ENCODE results near the gene ADM2.
"Not testable (repeated sequence)": the region's sequence is repeated elsewhere in the genome, so short reads cannot be mapped to it uniquely, and the experiment has no call there.

The ADM2 gene, protein sequence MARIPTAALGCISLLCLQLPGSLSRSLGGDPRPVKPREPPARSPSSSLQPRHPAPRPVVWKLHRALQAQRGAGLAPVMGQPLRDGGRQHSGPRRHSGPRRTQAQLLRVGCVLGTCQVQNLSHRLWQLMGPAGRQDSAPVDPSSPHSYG

DNA sequence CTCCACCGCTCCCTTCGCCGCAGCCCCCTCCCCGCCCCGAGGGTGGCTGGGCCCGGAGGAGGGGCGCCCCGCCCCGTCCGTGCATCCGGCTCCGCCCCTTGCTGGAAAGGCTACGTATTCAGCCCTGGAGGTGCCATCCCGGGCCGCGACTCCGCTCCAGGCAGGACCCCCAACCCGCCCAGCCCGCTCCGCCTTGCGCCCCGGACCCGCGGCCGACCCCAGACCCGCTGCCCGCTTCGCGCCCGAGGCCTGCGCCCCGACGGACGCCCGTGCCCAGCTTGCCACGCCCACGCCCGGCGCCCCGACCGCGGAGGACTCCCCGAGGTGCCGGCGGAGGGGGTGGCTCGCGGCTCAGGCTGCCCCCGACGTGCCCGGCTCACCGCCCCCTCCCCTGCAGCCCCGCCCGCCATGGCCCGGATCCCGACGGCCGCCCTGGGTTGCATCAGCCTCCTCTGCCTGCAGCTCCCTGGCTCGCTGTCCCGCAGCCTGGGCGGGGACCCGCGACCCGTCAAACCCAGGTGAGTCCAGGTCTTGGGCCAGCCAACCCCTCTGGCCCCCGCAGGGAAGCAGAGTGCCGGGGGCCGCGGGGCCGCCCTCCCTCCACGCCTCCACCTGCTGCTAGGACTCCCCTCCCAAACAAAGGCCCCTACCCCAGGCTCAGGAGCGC, at the start of gene ADM2:
Gene ADM2, plus strand, starts transcription at position 104 of the 667 bp plus-strand sequence. Its CDS starts 305 bp downstream, at position 409.
- Mint-ChIP-seq H3K4me1 (no peaks in the 10 kb centered on the region), H3K9me3 (no peaks in the 10 kb centered on the region), H3K27ac (ENCODE audit: low read depth) (no peak within 1 kb of the TSS), H3K27me3 (peaks cover 12% of the 10 kb centered on the region), H3K36me3 (ENCODE audit: insufficient read depth) (peaks cover 1% of the 10 kb centered on the region), H3K4me3 (peak within 1 kb of the TSS; percentile 71)
- ATAC-seq (replicated peaks; ENCODE audit: extremely low read depth, poor library complexity, severe bottlenecking) (peak; percentile 69), DNase-seq (ENCODE audit: low spot score in 2 of 2) (peak in 1 of 2 donors; percentile 34)

DNA sequence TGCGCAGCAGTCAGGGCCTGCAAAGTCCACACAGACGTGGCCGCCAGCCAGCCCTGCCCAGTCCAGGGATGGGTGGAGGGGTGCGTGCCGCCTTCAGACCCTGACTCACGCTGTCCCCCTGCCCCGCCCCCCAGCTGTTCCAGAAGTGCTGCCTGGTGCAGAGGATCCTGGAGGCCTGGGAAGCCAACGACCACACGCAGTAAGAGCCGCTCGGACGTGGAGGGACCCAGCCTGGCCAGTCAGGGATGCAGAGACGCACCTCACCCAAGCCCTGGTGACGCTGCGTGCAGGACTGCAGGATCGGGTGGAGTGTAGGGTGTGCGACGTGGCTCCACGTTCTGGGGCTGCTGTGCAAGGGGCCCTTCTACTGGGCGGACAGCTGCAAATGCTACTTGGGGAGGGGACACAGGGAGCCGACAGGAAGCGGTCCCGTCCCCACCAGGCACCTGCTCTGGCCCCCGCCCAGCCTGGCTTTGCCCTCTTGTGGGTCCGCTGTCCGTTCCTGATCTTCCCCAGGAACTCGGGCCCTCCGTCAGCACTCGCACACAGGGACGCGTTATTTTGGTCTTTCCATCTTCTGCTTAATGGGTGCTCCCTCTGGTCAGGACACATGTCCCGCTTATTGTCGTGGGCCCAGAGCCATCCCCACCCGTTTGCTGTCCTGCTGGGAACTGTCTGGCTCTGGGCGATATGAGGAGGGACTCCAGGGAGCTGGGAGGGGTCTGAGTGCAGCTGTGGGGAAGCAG, 49.0 kb upstream of the ADM2 start:
- no peak for ATAC-seq (replicated peaks; ENCODE audit: extremely low read depth, poor library complexity, severe bottlenecking)
- H3K9me3 Mint-ChIP-seq: no peaks in the 10 kb centered on the region
- H3K4me1 Mint-ChIP-seq: peaks cover 6% of the 10 kb centered on the region
- peaks cover 43% of the 10 kb centered on the region for H3K36me3 Mint-ChIP-seq (ENCODE audit: insufficient read depth)
- no peak for DNase-seq (ENCODE audit: low spot score in 2 of 2)
- no peaks in the 10 kb centered on the region for H3K27me3 Mint-ChIP-seq
- peak overlapping the region; percentile 70 for H3K27ac Mint-ChIP-seq (ENCODE audit: low read depth)
- H3K4me3 Mint-ChIP-seq: no peak overlapping the region

DNA sequence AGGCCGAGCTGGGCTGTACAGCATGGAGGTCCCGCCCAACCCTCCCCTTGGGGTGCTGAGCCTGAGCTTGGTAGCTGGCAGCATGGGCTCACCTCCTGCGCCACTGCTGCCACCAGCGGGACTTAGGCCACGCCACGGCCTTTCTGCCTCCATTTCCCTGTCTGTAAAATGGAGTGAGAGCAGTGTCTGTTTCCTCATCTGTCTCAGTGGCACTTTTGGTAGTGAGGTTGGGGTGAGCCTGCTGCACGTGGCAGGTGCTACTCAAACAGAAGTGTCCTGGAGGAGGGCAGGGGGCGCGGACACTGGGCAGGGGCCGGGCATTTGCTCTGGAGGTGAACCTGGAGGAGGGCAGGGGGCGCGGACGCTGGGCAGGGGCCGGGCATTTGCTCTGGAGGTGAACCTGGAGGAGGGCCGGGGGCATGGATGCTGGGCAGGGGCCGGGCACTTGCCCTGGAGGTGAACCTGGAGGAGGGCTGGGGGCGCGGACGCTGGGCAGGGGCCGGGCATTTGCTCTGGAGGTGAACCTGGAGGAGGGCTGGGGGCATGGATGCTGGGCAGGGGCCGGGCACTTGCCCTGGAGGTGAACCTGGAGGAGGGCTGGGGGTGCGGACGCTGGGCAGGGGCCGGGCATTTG, 48.3 kb upstream of the ADM2 start:
- DNase-seq (ENCODE audit: low spot score in 2 of 2); H3K4me3 Mint-ChIP-seq; H3K27ac Mint-ChIP-seq (ENCODE audit: low read depth); H3K9me3 Mint-ChIP-seq; ATAC-seq (replicated peaks; ENCODE audit: extremely low read depth, poor library complexity, severe bottlenecking); H3K4me1 Mint-ChIP-seq; H3K27me3 Mint-ChIP-seq: not testable (repeated sequence)
- peaks cover 41% of the 10 kb centered on the region for H3K36me3 Mint-ChIP-seq (ENCODE audit: insufficient read depth)

DNA sequence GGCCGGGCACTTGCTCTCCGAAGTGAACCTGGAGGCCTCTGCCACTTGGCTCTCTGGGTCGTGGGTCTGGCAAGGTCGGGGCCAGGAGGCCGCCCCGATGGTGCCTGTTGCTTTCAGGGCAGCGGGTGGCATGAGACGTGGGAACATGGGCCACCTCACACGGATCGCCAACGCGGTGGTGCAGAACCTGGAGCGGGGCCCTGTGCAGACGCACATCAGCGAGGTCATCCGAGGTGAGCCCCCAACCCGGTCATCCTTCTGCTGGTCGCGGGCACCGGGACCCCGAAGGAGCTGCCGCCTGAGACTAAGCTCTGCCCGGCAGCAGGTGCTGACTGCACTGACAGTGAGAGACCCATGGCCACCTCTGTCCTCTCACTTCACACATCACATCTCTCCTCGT, 46.5 kb upstream of the ADM2 start:
- peak overlapping the region; percentile 52 for H3K4me3 Mint-ChIP-seq
- H3K9me3 Mint-ChIP-seq: no peaks in the 10 kb centered on the region
- peak overlapping the region; percentile 81 for H3K27ac Mint-ChIP-seq (ENCODE audit: low read depth)
- DNase-seq (ENCODE audit: low spot score in 2 of 2): no peak
- no peaks in the 10 kb centered on the region for H3K27me3 Mint-ChIP-seq
- peaks cover 37% of the 10 kb centered on the region for H3K36me3 Mint-ChIP-seq (ENCODE audit: insufficient read depth)
- peaks cover 6% of the 10 kb centered on the region for H3K4me1 Mint-ChIP-seq
- no peak for ATAC-seq (replicated peaks; ENCODE audit: extremely low read depth, poor library complexity, severe bottlenecking)

DNA sequence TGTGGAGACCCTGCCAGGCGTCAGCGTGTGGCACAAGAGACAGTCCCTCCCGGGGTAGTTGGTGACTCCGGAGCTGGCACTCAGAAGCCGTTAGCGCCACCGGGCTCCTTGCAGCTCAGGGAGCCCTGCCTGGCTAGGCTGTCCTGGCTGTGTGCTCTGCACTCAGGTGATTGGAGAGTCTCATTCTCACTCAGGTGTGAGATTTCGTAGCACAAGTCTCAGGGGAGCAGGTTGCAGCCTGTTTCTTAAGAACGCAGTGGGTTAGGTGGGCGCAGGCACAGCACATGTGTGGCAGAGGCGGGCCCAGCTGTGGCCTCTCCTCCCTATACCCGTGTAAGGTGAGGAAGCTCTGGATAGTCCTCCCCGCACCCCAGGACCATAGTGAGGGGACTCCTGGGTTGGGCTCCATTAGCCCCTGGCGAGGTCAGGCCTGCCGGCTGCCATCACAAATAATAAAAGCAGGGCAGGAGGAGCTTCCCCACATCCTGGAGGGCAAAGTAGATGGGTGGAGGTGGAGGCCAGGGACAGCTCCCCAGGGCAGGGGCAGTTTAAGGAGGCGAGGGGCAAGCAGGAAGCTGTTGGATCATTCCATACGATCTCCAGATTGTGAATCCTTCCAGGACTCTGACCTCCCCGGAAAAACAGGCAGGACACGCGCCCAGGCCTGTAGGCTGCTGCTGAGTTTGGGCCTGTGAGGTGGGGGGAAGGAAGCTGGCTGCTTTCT, 45.9 kb upstream of the ADM2 start:
- Mint-ChIP-seq H3K4me3 (peak overlapping the region; percentile 52), H3K27ac (ENCODE audit: low read depth) (peak overlapping the region; percentile 81), H3K27me3 (no peaks in the 10 kb centered on the region), H3K36me3 (ENCODE audit: insufficient read depth) (peaks cover 37% of the 10 kb centered on the region), H3K4me1 (peaks cover 6% of the 10 kb centered on the region), H3K9me3 (no peaks in the 10 kb centered on the region)
- ATAC-seq (replicated peaks; ENCODE audit: extremely low read depth, poor library complexity, severe bottlenecking): no peak
- DNase-seq (ENCODE audit: low spot score in 2 of 2): no peak

DNA sequence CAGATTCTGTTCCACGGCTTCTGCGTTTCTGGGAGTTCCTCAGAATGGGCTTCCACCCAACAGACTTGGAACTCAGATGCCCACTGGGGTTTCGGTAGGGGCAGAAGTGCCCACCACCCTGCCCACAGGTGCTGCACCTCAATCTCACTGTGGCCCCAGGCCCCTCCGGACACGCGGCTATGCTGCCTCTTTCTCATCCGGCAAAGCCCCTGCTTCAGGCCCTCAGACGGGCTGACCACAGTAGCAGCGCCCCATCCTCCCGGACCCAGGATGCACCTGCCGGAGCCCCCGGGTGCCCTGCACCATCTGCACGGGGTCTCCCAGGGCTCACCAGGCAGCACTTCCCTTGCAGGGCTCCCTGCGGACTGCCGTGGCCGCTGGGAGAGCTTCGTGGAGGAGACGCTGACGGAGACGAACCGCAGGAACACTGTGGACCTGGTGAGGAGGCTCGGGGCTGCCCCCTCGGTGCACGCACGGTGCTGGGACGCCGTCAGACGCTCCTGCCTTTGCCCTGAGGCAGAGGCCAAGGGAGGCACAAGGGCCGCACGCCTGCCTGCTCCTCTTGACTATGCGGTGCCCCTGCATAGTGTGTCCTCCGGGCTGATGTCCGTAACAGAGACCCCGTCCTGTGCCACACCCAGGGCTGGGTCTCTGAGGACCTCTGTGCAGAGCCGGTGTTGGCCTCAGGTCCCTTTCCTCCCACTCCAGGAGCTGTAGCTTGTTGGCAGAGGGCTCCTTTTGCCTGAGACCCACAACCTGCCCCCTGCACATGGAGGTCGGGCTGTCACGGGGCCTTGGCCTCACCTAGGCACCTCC, 45.1 kb upstream of the ADM2 start:
- Mint-ChIP-seq H3K4me3 (no peak overlapping the region), H3K9me3 (no peaks in the 10 kb centered on the region), H3K36me3 (ENCODE audit: insufficient read depth) (peaks cover 30% of the 10 kb centered on the region), H3K27me3 (no peaks in the 10 kb centered on the region), H3K27ac (ENCODE audit: low read depth) (no peak overlapping the region), H3K4me1 (peaks cover 6% of the 10 kb centered on the region)
- ATAC-seq (replicated peaks; ENCODE audit: extremely low read depth, poor library complexity, severe bottlenecking) (no peak), DNase-seq (ENCODE audit: low spot score in 2 of 2) (no peak)

DNA sequence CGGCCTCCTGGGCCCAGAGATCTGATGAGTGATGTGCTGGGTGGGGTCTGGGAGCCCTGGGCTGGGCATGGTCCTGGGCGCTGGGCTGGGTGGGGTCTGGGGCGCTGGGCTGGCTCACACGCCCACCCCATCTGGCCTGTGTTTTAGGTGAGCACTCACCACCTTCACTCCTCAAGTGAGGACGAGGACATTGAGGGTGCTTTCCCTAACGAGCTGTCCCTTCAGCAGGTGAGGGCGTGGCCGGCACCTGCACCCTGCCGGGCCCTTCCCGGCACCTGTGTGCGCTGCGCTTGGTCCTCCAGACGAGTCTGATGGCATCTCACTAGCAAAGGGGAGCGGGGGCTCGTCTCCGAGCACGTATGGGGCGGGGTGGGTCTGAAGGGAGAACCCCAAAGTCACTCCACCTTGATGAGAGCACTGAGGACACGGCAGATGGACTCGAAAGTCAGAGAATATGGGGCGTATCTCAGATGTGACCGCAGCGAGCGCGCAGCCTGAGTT, 44.5 kb upstream of the ADM2 start:
- H3K27me3 Mint-ChIP-seq: no peaks in the 10 kb centered on the region
- H3K9me3 Mint-ChIP-seq: no peaks in the 10 kb centered on the region
- no peak overlapping the region for H3K27ac Mint-ChIP-seq (ENCODE audit: low read depth)
- peaks cover 6% of the 10 kb centered on the region for H3K4me1 Mint-ChIP-seq
- H3K36me3 Mint-ChIP-seq (ENCODE audit: insufficient read depth): peaks cover 34% of the 10 kb centered on the region
- no peak for DNase-seq (ENCODE audit: low spot score in 2 of 2)
- ATAC-seq (replicated peaks; ENCODE audit: extremely low read depth, poor library complexity, severe bottlenecking): no peak
- no peak overlapping the region for H3K4me3 Mint-ChIP-seq

DNA sequence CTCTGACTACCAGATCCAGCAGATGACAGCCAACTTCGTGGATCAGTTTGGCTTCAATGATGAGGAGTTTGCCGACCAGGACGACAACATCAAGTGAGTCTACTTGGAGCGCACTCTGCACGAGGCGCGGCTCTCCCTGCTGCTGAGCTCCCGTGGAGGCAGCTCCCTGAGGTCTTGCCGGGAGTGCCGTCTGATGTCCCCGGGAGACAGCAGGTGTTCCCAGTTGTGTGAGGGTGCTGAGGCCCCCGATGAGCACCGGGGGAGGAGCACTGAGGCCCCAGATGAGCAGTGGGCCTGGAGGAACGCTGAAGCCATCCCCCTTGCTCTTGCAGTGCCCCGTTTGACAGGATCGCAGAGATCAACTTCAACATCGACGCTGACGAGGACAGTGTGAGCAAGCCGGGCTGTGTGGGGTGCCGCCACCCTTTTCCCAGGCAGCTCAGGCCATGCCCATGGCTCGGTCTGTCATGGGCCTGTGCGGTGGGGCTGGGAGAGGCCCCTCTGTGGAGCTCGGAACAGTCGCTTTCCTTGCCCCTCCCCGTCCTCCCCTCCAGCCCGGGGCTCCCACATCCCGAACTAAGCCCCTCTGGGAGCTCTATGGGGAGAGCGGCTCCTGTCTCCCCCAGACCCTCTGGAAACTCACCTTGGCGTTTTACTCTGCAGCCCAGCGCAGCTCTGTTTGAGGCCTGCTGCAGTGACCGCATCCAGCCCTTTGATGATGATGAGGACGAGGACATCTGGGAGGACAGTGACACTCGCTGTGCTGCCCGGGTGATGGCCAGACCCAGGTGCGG, 43.6 kb upstream of the ADM2 start:
- ATAC-seq (replicated peaks; ENCODE audit: extremely low read depth, poor library complexity, severe bottlenecking) (no peak), DNase-seq (ENCODE audit: low spot score in 2 of 2) (no peak)
- no peaks in the 10 kb centered on the region for H3K9me3 Mint-ChIP-seq
- peaks cover 39% of the 10 kb centered on the region for H3K36me3 Mint-ChIP-seq (ENCODE audit: insufficient read depth)
- no peak overlapping the region for H3K27ac Mint-ChIP-seq (ENCODE audit: low read depth)
- peaks cover 6% of the 10 kb centered on the region for H3K4me1 Mint-ChIP-seq
- no peaks in the 10 kb centered on the region for H3K27me3 Mint-ChIP-seq
- no peak overlapping the region for H3K4me3 Mint-ChIP-seq

DNA sequence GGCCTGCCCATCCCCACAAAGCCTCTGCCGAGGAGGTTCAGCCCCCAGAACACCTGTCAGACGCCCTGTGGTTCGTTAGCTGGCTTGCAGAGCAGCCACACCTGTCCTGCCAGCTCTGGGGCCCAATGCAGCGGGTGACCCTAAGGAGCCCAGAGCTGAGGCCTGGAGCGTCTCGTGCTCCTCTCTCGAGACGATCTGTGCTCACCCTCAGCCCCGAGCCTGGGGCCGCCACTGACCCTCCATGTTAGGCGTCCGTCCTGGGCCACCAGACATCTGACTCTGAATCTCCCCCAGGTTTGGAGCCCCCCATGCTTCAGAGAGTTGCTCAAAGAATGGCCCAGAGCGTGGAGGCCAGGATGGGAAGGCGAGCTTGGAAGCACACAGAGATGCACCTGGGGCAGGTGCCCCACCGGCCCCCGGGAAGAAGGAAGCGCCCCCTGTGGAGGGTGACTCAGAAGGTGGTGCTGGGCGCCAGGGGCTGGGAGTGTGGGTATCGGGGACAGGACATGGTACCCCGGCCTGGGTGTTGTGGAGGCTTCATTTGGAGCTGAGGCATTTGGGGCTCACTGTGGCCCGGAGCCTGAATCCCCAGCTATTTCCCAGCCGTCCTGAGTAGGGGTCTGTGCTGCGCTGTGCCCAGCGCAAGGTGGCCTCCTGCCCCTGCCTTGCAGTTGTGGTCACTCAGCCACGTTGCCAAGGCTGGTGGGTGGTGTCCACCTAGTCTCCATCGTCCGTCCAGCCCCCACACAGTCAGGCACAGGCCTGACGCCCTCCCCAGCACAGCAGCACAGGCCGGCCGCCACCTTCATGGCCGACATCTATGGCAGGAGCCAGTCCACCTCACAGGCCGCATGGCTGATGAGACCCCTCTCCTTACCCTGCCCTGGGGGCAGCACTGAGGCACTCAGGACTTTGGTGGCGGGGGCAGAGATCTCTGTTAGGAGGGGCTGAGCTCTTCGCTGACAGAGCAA, 42.8 kb upstream of the ADM2 start:
- H3K36me3 Mint-ChIP-seq (ENCODE audit: insufficient read depth): peaks cover 44% of the 10 kb centered on the region
- H3K9me3 Mint-ChIP-seq: no peaks in the 10 kb centered on the region
- peaks cover 6% of the 10 kb centered on the region for H3K4me1 Mint-ChIP-seq
- H3K27ac Mint-ChIP-seq (ENCODE audit: low read depth): no peak overlapping the region
- no peaks in the 10 kb centered on the region for H3K27me3 Mint-ChIP-seq
- H3K4me3 Mint-ChIP-seq: no peak overlapping the region
- DNase-seq (ENCODE audit: low spot score in 2 of 2) (no peak), ATAC-seq (replicated peaks; ENCODE audit: extremely low read depth, poor library complexity, severe bottlenecking) (no peak)

DNA sequence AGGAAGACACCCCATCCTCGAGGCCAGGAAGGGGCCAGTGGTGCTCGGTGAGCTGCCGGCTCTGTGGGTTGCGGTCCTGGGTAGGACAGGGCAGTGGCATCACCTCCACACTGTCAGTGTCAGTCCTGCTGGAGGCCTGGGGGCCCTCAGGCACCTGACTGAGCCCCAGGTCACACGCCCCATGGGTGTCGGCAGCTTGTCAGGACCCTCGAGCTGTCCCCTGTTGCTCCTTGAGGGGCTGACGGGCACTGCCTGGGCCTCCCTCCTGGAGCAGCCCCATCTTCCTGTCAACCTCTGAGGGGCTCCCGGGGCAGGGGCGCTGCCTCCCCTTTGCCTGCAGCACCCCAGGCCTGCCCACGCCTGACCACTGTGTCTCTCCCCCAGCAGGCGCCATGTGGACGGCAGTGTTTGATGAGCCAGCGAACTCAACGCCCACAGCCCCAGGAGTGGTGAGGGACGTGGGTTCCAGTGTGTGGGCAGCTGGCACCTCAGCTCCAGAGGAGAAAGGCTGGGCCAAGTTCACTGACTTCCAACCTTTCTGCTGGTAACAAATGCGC, 42.0 kb upstream of the ADM2 start:
- H3K36me3 Mint-ChIP-seq (ENCODE audit: insufficient read depth): peaks cover 46% of the 10 kb centered on the region
- no peaks in the 10 kb centered on the region for H3K9me3 Mint-ChIP-seq
- H3K4me3 Mint-ChIP-seq: no peak overlapping the region
- ATAC-seq (replicated peaks; ENCODE audit: extremely low read depth, poor library complexity, severe bottlenecking) (no peak), DNase-seq (ENCODE audit: low spot score in 2 of 2) (no peak)
- no peaks in the 10 kb centered on the region for H3K27me3 Mint-ChIP-seq
- peak overlapping the region; percentile 64 for H3K27ac Mint-ChIP-seq (ENCODE audit: low read depth)
- H3K4me1 Mint-ChIP-seq: peaks cover 6% of the 10 kb centered on the region
